Liver (tissue), 9 donors: ENCODE data around the gene RREB1. TPM values are rescaled to one million over a fixed set of nuclear protein-coding genes. Genes with fewer than 3 reads are reported as not detected.

Experiments used
- DNase-seq: peaks from one replicate; pipeline ENCODE4 v3.0.0-alpha.2; 2017; ENCODE audit warnings: low spot score
- H3K27ac ChIP-seq, 2 donors: one replicate each; pipeline ENCODE4 v1.7.0; 2013; ENCODE audit warnings: inconsistent platforms in 2 of 2, low read length in 2 of 2, control low read depth in 1 of 2, low read depth in 1 of 2, mild to moderate bottlenecking in 1 of 2
- H3K27me3 ChIP-seq, 4 donors: one replicate each; pipeline versions ENCODE4 v1.6.1 to v1.7.0; 2013; ENCODE audit warnings: low read length in 3 of 4, inconsistent platforms in 1 of 4, mild to moderate bottlenecking in 1 of 4, moderate library complexity in 1 of 4; ENCODE audit not compliant: control insufficient read depth in 4 of 4, insufficient read depth in 4 of 4
- H3K36me3 ChIP-seq, 4 donors: one replicate each; pipeline versions ENCODE4 v1.6.1 to v1.7.0; 2013; ENCODE audit warnings: low read length in 3 of 4, mild to moderate bottlenecking in 3 of 4, low read depth in 1 of 4, moderate library complexity in 1 of 4; ENCODE audit not compliant: control insufficient read depth in 4 of 4, insufficient read depth in 3 of 4
- H3K4me1 ChIP-seq, 4 donors: one replicate each; pipeline versions ENCODE4 v1.6.1 to v1.7.0; 2013; ENCODE audit warnings: low read length in 3 of 4, mild to moderate bottlenecking in 3 of 4, moderate library complexity in 1 of 4; ENCODE audit not compliant: control insufficient read depth in 4 of 4, insufficient read depth in 4 of 4
- H3K4me3 ChIP-seq, 3 donors: one replicate each; pipeline versions ENCODE4 v1.6.1 to v1.7.0; 2013; ENCODE audit warnings: low read length in 3 of 3, control low read depth in 1 of 3, low read depth in 1 of 3, mild to moderate bottlenecking in 1 of 3
- H3K9ac ChIP-seq, 2 donors: one replicate each; pipeline ENCODE4 v1.7.0; 2013; ENCODE audit warnings: low read length in 2 of 2, mild to moderate bottlenecking in 2 of 2, moderate library complexity in 2 of 2, control low read depth in 1 of 2, low read depth in 1 of 2
- H3K9me3 ChIP-seq, 4 donors: one replicate each; pipeline versions ENCODE4 v1.6.1 to v1.7.0; 2013; ENCODE audit warnings: low read length in 3 of 4; ENCODE audit not compliant: control insufficient read depth in 4 of 4
- EGR1 ChIP-seq, 2 donors: IDR thresholded peaks; 2 replicates each; pipeline ENCODE4 v1.6.1; 2016 to 2018; ENCODE audit warnings: antibody characterized with exemption in 2 of 2, low read depth in 2 of 2
- FOXA1 ChIP-seq: IDR thresholded peaks from 2 replicates; pipeline ENCODE4 v1.6.1; 2016; ENCODE audit warnings: antibody characterized with exemption
- FOXA2 ChIP-seq: IDR thresholded peaks from 2 replicates; pipeline ENCODE4 v1.6.1; 2016; ENCODE audit warnings: antibody characterized with exemption
- GABPA ChIP-seq, 2 donors: IDR thresholded peaks in 1 of 2; conservative IDR thresholded peaks in 1 of 2; 2 replicates each; pipeline ENCODE4 v1.6.1; 2016; ENCODE audit warnings: antibody characterized with exemption in 2 of 2, mild to moderate bottlenecking in 1 of 2, moderate library complexity in 1 of 2
- HNF4A ChIP-seq, 2 donors: conservative IDR thresholded peaks; 2 replicates each; pipeline ENCODE4 v1.6.1; 2016; ENCODE audit warnings: antibody characterized with exemption in 2 of 2, mild to moderate bottlenecking in 2 of 2
- HNF4G ChIP-seq: IDR thresholded peaks from 2 replicates; pipeline ENCODE4 v1.6.1; 2016; ENCODE audit warnings: antibody characterized with exemption
- JUND ChIP-seq, 2 donors: IDR thresholded peaks; 2 replicates each; pipeline ENCODE4 v1.6.1; 2016; ENCODE audit warnings: antibody characterized with exemption in 2 of 2
- NR2F2 ChIP-seq: IDR thresholded peaks from 2 replicates; pipeline ENCODE4 v1.6.1; 2016; ENCODE audit warnings: antibody characterized with exemption
- RAD21 ChIP-seq, 2 donors: IDR thresholded peaks; 2 replicates each; pipeline ENCODE4 v1.6.1; 2016; ENCODE audit warnings: antibody characterized with exemption in 2 of 2, mild to moderate bottlenecking in 2 of 2
- RXRA ChIP-seq, 2 donors: IDR thresholded peaks; 2 replicates each; pipeline ENCODE4 v1.6.1; 2017 to 2018; ENCODE audit warnings: antibody characterized with exemption in 2 of 2, mild to moderate bottlenecking in 1 of 2
- SP1 ChIP-seq: IDR thresholded peaks from 2 replicates; pipeline ENCODE4 v1.6.1; 2018; ENCODE audit warnings: antibody characterized with exemption, mild to moderate bottlenecking
- TAF1 ChIP-seq: conservative IDR thresholded peaks from 2 replicates; pipeline ENCODE4 v1.6.1; 2016; ENCODE audit warnings: antibody characterized with exemption, mild to moderate bottlenecking
- YY1 ChIP-seq: IDR thresholded peaks from 2 replicates; pipeline ENCODE4 v1.6.1; 2016; ENCODE audit warnings: antibody characterized with exemption, mild to moderate bottlenecking
- WGBS: extraction: QIAGEN DNeasy Blood & Tissue Kit; methylation state at CpG from one replicate; pipeline ENCODE4 v1.1.7; 2013; 5-methylcytosine and 5-hydroxymethylcytosine counted together
- polyA plus RNA-seq, 2 donors: library from polyadenylated mRNA; stranded (reverse) in 1 of 2; unstranded in 1 of 2; fragments of 200-250 nt in 1 of 2; fragments of >200 nt in 1 of 2; fragmentation: Nextera tagmentation in 1 of 2; extraction: Ambion mirVana in 1 of 2; gene quantifications; one replicate each; pipeline versions ENCODE4 v1.2.1 to v1.2.3, GENCODE V29; 2013 to 2015
- total RNA-seq, 2 donors: library from RNA; depleted of rRNA; stranded (reverse); fragments of >200 nt; gene quantifications; one replicate each; pipeline ENCODE4 v1.2.3, GENCODE V29; 2014
- TF ChIP-seq, protein P1 (sequence below): IDR thresholded peaks from 2 replicates; pipeline ENCODE4 v1.6.1; 2016; ENCODE audit warnings: antibody characterized with exemption
- TF ChIP-seq, protein P2 (sequence below): IDR thresholded peaks from 2 replicates; pipeline ENCODE4 v1.6.1; 2016; ENCODE audit warnings: antibody characterized with exemption
- TF ChIP-seq, protein P3 (sequence below): IDR thresholded peaks from 2 replicates; pipeline ENCODE4 v1.6.1; 2016; ENCODE audit warnings: antibody characterized with exemption
- TF ChIP-seq, protein P4 (sequence below): IDR thresholded peaks from 2 replicates; pipeline ENCODE4 v1.6.1; 2016; ENCODE audit warnings: antibody characterized with exemption, mild to moderate bottlenecking
- TF ChIP-seq, protein P5 (sequence below): fragments of 150-350 bp; IDR thresholded peaks from 2 replicates; pipeline ENCODE4 v1.5.1; 2017; ENCODE audit warnings: improper control_type of control experiment, low read depth, low read length; ENCODE audit not compliant: missing input control
- donor health status: healthy.
- donor health status: healthy.
- donor health status: healthy.
- donor health status: healthy.
- donor health status: healthy.

Gene RREB1
- total and polyA plus RNA-seq, 4 donors: 10.1 to 28.9 (median 17.3) TPM

DNA sequence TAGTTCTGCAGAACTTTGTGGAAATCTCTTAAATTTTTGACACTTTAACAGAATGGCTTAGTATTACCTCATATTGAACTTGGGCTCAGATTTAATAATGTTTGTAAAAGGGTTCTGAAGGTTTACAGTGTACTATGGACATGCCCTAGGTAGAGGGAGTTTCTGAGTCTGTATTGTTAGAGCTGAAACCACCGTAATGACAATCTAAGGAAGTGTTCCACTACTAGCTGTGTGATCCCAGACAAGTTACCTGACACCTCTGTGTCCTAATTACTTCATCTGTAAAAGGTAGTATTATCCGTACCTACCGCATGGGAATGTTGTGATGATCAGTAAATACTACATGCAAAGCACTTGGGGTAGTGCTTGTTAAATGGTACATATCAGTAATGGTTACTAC is 86.9 kb downstream of the RREB1 start:
- Histone ChIP-seq H3K4me1 (peaks cover 11 to 26% (median 18%) of the 10 kb centered on the region in 4 donors), H3K27me3 (no peaks in the 10 kb centered on the region), H3K9me3 (no peaks in the 10 kb centered on the region), H3K27ac (peak overlapping the region in 1 of 2 donors; percentile 60), H3K4me3 (no peak overlapping the region), H3K9ac (peak overlapping the region; percentile 0 to 60), H3K36me3 (peaks cover 3 to 17% (median 9%) of the 10 kb centered on the region in 4 donors)
- TF ChIP-seq HNF4A (conservative IDR thresholded peaks at IDR 0.05) (peak; percentile 11 to 19), RXRA (IDR thresholded peaks at IDR 0.05) (no peak)
- 60% methylated on average over 3 of the region's 3 CpGs for WGBS
- no peak for DNase-seq

DNA sequence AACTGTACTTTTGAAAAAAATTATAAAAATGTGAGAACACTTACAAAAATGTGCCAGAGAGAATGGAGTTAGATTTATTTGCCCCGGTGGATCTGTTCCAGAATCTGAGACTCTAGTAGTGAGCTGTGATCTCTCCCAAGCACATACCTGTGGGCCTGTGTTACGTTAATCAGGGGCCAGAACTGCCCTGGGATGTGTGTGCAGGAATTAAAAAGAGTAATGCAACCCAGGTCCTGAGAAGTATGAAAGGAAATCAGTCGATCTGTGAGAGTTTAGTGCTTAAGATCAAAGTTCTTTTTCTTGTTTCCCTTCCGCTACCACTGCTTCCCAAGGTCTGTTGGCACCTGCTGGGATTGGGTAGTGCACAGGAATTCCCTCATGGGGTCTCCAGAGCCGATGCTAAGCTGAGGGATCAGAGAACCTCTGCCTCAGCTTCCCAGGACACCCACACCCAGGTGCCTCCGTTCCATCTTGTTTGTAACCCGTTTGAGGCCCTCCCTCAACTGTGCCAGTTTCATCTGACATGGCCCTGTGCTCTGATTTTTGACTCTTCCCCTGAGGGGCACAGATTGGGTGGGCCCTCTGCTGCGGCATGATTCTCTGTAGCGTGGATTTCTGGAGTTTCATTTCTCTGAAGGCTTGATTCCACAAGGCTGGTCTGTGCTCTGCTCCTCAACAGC is 87.7 kb downstream of the RREB1 start:
- no peak for DNase-seq
- Histone ChIP-seq H3K4me3 (no peak overlapping the region), H3K9ac (no peak overlapping the region), H3K27ac (peak overlapping the region; percentile 36 to 60), H3K4me1 (peaks cover 11 to 30% (median 20%) of the 10 kb centered on the region in 4 donors), H3K27me3 (no peaks in the 10 kb centered on the region), H3K36me3 (peaks cover 3 to 11% (median 6%) of the 10 kb centered on the region in 4 donors), H3K9me3 (no peaks in the 10 kb centered on the region)
- WGBS: 49% methylated on average over 9 of the region's 9 CpGs
- no peak for TF ChIP-seq NR2F2
- no peak for TF ChIP-seq YY1
- TF ChIP-seq SP1: no peak
- no peak for TF ChIP-seq RXRA (IDR thresholded peaks at IDR 0.05)
- TF ChIP-seq HNF4A (conservative IDR thresholded peaks at IDR 0.05): peak in 1 of 2 donors; percentile 26
- no peak for TF ChIP-seq JUND (IDR thresholded peaks at IDR 0.05)

DNA sequence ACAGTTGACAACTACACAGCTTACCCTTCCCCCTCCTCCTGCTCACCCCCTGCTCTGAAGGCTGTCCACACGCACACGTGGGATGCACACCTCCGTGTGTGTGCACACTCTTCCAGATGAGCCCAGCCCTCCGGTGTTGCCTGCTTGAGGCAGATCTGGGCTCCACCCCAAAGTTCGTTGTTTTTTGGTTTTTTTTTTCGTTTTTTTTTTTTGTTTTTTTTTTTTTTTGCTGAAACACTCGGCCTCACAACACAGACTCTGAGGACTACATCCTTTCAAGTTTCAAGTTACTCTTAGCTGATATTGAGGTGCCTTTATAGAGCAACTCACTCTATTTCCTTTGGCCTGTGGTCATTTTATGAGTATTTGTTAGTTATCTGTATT is 88.2 kb downstream of the RREB1 start:
- peaks cover 0 to 9% (median 6%) of the 10 kb centered on the region in 4 donors for H3K36me3 ChIP-seq
- DNase-seq: no peak
- 14% methylated on average over 7 of the region's 7 CpGs for WGBS
- peak overlapping the region; percentile 36 to 60 for H3K27ac ChIP-seq
- H3K9me3 ChIP-seq: no peaks in the 10 kb centered on the region
- no peak overlapping the region for H3K9ac ChIP-seq
- H3K27me3 ChIP-seq: no peaks in the 10 kb centered on the region
- H3K4me3 ChIP-seq: no peak overlapping the region
- TF ChIP-seq FOXA1: no peak
- no peak for TF ChIP-seq NR2F2
- no peak for TF ChIP-seq YY1
- TF ChIP-seq, protein P1, sequence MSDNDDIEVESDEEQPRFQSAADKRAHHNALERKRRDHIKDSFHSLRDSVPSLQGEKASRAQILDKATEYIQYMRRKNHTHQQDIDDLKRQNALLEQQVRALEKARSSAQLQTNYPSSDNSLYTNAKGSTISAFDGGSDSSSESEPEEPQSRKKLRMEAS: no peak
- TF ChIP-seq, protein P2, sequence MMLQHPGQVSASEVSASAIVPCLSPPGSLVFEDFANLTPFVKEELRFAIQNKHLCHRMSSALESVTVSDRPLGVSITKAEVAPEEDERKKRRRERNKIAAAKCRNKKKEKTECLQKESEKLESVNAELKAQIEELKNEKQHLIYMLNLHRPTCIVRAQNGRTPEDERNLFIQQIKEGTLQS: no peak
- TF ChIP-seq, protein P3, sequence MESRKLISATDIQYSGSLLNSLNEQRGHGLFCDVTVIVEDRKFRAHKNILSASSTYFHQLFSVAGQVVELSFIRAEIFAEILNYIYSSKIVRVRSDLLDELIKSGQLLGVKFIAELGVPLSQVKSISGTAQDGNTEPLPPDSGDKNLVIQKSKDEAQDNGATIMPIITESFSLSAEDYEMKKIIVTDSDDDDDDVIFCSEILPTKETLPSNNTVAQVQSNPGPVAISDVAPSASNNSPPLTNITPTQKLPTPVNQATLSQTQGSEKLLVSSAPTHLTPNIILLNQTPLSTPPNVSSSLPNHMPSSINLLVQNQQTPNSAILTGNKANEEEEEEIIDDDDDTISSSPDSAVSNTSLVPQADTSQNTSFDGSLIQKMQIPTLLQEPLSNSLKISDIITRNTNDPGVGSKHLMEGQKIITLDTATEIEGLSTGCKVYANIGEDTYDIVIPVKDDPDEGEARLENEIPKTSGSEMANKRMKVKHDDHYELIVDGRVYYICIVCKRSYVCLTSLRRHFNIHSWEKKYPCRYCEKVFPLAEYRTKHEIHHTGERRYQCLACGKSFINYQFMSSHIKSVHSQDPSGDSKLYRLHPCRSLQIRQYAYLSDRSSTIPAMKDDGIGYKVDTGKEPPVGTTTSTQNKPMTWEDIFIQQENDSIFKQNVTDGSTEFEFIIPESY: no peak
- TF ChIP-seq HNF4A (conservative IDR thresholded peaks at IDR 0.05): no peak
- no peak for TF ChIP-seq TAF1
- TF ChIP-seq HNF4G: no peak
- TF ChIP-seq GABPA (IDR thresholded peaks at IDR 0.05 in 1 of 2, conservative IDR thresholded peaks at IDR 0.05 in 1 of 2): no peak
- TF ChIP-seq FOXA2: no peak
- TF ChIP-seq JUND (IDR thresholded peaks at IDR 0.05): no peak
- TF ChIP-seq SP1: no peak
- TF ChIP-seq, protein P4, sequence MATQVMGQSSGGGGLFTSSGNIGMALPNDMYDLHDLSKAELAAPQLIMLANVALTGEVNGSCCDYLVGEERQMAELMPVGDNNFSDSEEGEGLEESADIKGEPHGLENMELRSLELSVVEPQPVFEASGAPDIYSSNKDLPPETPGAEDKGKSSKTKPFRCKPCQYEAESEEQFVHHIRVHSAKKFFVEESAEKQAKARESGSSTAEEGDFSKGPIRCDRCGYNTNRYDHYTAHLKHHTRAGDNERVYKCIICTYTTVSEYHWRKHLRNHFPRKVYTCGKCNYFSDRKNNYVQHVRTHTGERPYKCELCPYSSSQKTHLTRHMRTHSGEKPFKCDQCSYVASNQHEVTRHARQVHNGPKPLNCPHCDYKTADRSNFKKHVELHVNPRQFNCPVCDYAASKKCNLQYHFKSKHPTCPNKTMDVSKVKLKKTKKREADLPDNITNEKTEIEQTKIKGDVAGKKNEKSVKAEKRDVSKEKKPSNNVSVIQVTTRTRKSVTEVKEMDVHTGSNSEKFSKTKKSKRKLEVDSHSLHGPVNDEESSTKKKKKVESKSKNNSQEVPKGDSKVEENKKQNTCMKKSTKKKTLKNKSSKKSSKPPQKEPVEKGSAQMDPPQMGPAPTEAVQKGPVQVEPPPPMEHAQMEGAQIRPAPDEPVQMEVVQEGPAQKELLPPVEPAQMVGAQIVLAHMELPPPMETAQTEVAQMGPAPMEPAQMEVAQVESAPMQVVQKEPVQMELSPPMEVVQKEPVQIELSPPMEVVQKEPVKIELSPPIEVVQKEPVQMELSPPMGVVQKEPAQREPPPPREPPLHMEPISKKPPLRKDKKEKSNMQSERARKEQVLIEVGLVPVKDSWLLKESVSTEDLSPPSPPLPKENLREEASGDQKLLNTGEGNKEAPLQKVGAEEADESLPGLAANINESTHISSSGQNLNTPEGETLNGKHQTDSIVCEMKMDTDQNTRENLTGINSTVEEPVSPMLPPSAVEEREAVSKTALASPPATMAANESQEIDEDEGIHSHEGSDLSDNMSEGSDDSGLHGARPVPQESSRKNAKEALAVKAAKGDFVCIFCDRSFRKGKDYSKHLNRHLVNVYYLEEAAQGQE: no peak
- no peak for TF ChIP-seq EGR1 (IDR thresholded peaks at IDR 0.05; ENCODE audit: low read depth in 2 of 2)
- TF ChIP-seq, protein P5, sequence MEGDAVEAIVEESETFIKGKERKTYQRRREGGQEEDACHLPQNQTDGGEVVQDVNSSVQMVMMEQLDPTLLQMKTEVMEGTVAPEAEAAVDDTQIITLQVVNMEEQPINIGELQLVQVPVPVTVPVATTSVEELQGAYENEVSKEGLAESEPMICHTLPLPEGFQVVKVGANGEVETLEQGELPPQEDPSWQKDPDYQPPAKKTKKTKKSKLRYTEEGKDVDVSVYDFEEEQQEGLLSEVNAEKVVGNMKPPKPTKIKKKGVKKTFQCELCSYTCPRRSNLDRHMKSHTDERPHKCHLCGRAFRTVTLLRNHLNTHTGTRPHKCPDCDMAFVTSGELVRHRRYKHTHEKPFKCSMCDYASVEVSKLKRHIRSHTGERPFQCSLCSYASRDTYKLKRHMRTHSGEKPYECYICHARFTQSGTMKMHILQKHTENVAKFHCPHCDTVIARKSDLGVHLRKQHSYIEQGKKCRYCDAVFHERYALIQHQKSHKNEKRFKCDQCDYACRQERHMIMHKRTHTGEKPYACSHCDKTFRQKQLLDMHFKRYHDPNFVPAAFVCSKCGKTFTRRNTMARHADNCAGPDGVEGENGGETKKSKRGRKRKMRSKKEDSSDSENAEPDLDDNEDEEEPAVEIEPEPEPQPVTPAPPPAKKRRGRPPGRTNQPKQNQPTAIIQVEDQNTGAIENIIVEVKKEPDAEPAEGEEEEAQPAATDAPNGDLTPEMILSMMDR: no peak
- TF ChIP-seq RXRA (IDR thresholded peaks at IDR 0.05): no peak
- no peak for TF ChIP-seq RAD21 (IDR thresholded peaks at IDR 0.05)
- peaks cover 11 to 35% (median 25%) of the 10 kb centered on the region in 4 donors for H3K4me1 ChIP-seq
